HG03442 (cell line): ENCODE measurements around the gene MAN1A2.
A peak's percentile ranks its signal among the peaks of the same experiment; 100 is the strongest.

ENCODE experiments used
- ATAC-seq: cut with Tn5 transposase; IDR thresholded peaks from one replicate; pipeline ENCODE4 v1.9.1; 2021; ENCODE audit warnings: mild to moderate bottlenecking, moderate library complexity; ENCODE audit not compliant: unreplicated experiment

Gene MAN1A2

DNA sequence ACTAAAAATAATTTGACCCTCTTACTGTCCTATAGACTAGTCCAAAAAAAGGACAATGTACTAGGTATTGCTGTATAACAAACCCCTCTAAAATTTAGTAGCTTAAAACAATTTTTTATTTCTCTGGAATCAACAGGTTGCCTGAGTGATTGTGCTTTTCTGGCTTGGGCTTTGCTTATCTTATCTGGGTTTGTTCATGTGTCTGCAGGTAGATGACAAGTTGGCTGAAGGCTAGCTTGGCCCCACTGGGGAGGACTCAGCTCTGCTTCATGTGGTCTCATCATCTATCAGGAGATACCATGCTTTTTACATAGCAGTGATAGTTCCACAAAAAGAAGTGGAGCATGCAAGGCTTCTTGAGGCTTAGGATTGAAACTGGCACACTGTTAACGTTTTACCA, 114.2 kb downstream of the MAN1A2 start:
- no peak for ATAC-seq

DNA sequence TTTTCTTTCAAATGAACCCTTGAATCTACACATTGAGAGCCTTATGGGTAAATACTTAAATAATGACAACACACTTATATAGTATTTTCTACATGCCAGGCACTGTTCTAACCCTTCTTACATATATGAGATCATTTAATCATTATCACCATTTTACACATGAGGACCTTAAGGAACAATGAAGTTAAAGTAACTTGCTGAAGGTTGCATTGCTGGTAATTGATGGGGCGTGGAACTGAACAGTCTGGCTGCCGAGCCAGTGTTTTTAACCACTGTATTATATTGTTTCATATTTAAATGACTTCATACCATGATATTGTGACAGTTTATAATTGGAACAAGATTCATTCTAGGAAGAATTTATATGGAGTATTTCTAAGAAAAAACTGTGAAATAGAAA, 126.7 kb downstream of the MAN1A2 start:
- no peak for ATAC-seq

DNA sequence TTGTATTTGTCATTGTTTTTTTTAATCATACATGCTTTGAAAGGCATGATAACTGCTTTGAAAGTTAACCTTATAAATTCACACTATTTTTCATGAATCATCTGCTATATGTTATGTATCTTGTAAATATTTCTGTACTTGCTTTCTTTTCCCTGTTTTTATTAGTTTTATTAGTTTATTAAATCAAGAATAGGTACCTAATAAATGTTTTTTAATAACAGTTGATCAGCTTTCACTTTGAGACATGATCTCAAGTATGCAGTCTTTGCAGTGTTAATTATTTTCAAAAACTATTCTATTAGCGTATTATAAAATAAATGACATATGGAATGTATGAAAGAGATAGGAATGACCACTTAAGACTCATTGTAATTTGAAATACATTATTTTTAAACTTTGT, 127.8 kb downstream of the MAN1A2 start:
- ATAC-seq = no peak

DNA sequence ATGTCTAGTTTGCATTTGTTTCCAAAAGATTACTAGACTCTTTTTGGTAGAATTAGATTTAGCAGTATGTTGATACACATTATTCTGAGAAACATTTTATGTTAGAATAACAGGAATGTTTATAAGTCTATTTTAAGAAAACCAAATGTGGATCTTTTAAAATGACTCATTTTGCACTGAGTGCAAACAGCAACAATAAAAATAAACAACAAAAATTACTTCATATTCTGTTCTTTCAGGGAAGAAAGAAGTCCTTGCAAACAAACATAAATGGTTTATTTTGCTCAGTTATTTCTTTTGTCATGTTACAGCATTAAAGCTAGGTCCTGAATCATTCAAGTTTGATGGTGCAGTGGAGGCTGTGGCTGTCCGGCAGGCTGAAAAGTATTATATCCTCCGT, 131.8 kb downstream of the MAN1A2 start:
- ATAC-seq = no peak

DNA sequence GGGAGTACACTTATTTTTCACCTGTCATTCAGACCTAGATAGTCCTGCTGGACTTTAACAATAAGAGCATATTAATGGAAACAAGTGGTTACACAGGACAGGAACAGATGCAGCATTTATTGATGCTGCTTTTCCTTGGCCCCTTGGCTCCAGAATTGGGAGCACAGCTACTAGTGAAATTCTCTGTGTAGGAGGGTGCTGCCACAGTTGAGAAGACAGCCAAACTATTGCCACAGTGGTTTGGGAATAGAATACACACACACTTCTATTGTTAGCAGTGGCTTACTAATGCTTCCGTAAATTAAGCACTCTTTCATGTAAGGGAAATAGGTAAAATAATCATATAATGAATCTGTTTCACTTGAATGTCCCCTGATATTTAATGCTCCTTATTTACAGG, 133.3 kb downstream of the MAN1A2 start:
- no peak for ATAC-seq

DNA sequence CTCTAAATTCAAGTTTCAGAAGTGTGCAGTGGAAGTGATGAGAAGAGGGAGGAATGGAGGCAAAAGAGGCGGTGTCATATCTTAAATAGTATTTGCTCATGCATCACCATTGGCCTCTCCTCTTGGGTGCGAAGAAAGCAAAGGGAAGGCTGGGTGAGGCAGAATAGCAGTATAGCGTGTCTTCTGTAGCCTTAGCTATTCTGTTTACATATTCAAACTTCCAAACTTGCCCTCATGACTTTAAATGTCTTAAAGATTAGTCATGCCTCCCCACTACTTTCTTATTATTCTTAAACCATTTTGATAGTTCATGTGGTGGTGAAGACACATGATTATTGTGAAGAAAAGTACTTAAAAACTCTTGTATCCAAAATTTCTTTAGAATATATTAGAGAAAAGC, 134.0 kb downstream of the MAN1A2 start:
- no peak for ATAC-seq

DNA sequence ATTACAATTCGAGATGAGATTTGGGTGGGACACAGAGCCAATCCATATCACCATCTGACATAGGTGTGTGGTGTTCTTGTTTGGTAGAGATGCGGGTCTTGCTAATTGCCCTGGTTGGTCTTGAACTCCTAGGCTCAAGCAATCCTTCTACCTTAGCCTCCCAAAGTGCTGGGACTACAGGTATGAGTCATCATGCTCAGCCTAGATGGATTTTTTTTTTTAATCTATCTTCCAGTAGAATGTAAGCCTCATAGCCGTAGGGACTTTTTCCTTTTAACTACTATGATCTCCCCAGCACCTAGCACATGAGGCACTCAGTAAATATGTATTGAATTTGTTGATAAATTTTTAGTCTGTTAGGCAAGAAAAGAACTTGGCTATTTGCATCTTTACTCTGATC, 144.0 kb downstream of the MAN1A2 start:
- no peak for ATAC-seq

DNA sequence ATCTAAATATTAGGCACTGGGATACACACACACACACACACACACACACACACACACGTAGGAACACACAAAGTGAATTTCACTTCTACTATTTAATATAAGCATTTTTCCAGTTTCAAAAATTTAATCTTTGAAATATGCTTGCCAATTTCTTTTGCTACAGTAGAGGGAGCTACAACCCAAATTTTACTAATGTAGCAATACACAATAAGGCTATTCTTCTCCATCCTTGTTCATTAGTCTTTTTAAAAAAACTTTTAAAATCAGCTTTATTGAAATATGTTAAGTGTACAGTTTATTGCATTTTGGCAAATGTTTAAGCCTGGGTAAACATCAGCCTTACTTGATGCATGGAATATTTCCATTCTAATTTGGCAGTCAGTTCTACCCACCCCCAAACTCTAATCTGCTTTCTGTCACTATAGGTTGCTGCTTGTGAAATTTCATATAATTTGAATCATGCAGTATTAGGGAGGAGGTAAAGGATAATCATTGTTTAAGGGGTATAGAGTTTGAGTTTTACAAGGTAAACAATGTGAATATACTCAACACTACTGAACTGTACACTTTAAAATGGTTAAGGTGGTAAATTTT, 145.6 kb downstream of the MAN1A2 start:
- no peak for ATAC-seq

DNA sequence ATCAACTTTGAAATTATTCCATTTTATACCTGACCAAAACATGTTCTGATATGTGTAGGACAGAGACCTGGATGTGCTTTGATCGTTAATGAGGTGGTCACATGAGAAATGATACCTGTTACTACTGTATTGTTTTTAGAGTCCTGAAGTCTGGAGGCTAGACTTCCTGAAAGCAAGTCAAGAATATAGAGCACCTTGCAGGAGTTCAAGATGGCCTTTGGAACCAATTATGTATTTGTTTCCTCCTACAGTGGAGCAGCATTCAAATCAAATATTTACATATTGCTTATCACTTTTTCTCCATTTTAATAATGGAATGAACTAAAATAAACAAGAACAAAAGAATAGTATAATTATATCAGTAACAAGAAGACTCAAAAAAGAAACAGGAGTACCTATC, 155.9 kb downstream of the MAN1A2 start:
- no peak for ATAC-seq

DNA sequence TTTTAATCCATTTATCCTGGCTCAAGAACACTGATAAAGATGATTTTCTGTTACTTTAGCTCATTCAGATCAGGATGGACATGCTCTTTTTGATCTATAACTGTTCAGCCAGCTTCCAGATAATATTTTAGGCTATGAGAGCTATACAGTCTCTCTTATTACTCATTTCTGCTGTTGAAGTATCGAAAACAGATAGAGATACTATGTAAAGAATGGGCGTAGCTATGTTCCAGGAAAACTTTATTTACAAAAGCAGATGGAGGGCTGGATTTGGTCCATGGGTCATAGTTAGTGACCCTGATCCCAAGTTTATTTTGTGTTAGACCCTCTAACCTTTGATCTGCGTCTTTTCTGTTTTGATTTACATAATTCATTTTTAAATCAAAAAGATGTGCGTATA, 159.8 kb downstream of the MAN1A2 start:
- ATAC-seq = no peak

DNA sequence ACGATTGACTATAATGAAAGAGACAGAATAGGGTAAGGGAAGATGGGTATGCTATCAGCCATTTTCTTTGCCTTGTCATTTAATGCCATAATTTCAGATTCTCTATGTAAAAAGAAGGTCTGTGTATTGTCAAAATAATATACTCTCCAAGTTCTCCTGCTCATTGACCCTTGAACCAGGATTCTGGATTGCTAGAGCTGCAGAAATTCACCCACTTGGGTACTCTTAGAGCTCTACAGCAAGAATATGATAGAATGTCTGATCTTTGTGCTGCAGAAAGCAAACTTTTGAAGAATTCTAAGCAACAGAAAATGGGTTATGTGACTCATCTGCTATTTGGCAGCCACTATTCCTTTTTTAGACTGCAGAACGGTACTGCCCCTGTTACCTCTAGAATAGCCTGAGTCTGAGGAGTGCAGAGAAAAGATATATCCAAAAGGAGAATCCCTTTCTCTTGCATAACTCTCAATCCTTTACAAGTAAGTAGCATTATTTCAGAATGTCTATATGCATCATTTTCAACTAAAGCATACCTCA, 160.4 kb downstream of the MAN1A2 start:
- no peak for ATAC-seq

DNA sequence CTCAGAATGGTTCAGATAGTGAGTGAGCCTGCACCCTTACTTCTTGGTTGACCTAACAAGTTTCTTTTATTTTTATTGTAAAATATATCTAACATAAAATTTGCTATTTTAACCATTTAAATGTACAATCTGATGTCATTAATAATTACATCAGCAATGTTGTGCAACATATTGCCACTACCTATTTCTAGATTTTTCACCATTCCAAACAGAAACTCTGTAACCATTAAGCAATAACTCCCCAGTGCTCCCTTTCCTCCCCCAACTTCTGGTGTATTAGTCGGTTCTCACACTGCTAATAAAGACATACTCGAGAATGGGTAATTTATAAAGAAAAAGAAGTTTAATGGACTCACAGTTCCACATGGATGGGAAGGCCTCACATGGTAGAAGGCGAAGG, 162.4 kb downstream of the MAN1A2 start:
- no peak for ATAC-seq

DNA sequence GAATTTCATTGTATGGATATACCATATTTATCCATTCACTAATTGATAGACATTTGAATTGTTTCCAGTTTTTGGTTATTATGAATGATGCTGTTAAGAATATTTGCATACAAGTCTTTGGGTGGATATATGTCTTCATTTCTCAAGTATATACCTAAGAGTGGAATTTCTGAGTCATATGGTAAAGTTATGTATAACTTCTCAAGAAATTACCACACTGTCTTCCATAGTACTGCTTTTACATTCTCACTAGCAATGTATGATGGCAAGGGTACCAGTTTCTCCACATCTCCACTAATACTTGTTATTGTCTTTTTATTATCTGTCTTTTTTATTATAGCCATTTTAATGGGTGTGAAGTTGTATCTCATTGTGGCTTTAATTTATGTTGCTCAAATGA, 164.0 kb downstream of the MAN1A2 start:
- ATAC-seq = no peak

DNA sequence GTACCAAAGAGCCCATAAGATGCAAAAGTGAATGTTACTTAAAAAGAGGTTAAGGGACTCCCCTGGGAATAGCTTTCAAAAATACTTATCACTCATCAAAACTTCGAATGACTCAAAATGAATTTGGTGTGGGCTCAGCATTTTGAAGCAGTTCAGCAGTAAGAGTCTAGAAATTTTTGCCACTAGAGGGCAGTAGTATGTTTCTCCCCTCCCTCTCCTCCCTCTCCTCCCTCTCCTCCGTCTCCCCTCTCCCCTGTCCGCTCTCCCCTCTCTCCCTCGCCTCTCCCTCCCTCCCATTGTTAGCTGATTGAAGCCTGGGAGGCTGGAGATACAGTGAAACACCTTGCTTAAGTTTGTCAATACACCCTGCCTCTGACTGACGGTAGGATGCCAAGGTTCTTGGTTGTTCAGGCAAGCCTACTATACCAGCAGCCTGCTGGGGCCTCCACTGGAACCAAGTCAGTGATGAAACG, 167.8 kb downstream of the MAN1A2 start:
- peak; percentile 62 for ATAC-seq

DNA sequence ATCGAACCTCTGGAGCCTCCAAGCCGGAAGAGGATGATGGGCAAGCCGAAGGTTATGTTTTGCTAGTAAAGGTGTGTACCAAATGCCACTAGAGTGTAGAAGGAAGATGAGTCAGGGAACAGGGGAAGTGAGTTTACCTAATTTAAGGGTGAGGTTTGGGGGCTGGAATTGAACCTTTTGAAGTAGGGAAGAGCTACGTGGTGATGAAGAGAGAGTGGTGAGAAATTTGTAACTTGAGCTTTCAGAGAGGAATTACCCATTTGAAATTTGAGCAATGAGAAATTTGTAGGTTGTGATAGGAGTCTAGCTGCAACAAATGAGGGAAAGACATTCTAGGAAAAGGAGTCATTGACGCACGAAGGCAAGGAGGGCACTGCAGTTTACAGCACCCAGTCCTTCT, 168.6 kb downstream of the MAN1A2 start:
- no peak for ATAC-seq

DNA sequence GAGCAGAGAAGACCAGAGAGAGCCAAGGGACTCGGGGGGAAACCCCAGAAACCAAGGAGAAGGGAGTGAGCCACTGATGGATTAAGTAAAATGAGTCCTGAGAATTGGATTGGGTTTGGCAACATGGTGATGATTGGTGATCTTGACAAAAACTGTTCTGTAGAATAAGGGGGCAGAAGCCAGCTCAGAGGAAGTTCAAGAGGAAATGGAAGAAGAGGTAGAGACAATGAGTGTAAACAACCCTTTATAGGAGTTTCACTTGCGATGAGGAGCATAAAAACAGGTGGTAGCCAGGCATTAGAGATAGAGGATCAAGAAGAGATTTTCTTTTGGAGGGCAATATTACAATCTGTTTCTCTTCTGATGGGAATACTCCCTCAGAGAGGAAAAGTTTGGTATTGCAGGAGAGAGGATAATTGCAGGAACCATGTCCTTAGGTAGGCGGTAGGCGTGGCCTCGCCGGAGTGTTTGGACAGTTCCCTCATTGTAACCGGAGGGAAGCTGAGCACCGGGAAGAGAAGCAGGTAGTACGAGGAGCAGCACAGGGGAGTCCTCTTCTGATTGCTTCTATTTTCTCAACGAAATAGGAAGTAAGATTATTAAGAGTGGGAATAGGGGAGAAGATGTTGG, 170.2 kb downstream of the MAN1A2 start:
- no peak for ATAC-seq

DNA sequence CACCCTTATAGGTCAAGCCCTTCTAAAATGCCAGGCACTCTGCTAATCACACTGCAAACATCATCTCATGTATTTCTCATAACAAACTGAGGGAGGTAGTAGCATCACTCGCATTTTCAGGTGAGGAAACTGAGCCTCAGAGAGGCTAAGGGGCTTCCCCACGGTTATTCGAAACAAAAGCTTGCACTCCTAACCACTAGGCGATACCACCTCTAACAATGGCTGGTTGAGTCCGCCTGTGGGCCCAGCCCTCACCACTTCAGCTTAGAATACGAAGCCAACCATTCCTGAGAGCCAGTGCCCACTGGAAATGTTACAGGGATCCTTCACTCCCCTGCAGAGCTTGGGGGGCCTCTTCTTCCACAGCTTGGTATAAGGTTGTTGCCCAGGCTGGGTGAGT, 173.3 kb downstream of the MAN1A2 start:
- no peak for ATAC-seq

DNA sequence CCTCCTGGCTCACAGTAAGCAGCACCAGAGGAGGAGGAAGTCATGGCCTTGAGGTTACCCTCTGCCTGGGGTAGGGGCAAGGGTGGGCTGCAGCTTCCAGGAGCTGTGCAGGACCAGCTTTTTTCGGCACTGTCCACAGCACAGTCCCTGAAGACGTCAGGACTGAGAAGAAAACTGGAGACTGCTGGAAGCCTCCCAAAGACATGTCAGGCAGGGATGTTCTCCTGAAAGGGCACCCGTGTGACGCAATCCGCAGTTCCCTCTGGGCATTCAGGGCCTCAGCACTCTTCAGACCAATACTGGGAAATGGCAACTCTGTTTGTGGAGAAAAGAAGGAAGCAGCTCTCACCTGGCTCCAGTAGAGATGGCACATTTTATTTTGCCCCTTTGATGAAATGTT, 173.8 kb downstream of the MAN1A2 start:
- ATAC-seq = no peak

DNA sequence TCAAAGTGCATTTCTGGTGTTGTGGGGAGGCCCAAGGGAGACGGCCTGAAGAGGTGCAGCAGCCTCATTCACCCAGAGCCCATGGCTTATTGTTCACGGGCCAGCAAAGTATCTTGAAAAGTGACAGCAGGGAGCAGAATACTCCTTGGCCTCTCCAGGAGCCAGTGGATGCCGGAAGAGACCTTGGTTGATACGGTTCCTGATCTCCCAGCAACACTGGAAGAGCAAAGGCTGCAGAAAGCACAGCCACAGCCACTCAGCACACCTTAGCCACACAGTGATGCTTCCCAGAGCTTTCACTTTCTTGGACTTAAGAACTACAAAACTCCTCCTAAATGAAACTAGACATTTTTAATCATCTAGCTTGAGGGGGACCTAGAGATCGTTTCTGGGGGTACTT, 174.3 kb downstream of the MAN1A2 start:
- ATAC-seq = no peak

DNA sequence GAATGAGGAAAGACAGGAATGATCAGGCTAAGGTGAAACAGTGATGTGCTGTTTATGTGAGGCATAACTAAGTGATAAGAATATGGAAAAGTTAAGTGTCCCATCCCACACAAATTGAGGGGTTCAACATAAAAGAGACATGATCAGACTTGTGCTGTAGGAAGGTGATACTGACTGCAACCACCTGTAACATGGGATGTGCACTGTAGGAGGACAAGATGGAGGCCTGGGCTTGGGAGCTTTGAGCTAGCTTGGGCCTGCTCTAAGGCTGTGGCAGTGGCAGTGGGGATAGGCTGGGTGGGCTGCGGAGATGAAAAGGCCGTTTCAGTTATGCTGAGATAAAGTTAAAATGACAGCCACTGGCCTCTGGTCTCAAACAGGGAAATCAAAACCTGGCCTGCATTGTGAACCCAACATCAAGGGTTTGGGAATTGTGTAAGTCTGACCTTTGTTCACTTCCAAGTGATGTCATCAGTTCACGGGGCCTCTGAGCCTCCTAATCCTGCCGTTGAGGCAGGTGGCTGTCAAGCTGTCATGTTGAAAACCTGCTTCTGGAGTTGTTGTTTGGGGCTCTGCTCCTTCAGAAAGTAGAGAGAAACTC, 177.4 kb downstream of the MAN1A2 start:
- no peak for ATAC-seq

DNA sequence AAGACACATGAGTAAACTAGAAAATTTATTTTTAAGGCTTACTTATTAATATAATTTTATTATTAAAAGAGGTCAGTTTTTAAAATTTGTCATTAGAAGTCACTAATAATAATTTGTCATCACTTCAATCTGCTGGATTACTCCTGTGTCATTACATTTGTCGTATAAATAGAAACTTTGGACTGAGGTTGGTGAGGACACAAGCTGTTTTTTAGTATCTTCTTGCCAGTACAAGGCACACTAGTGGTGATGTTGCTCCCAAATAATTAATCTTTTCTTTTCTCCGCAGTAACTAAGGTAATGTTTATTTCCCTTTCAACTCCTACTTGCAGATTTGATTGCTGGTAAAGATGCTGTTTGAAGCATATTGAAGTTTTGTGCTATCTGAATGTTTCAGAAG, 179.2 kb downstream of the MAN1A2 start:
- ATAC-seq = no peak

DNA sequence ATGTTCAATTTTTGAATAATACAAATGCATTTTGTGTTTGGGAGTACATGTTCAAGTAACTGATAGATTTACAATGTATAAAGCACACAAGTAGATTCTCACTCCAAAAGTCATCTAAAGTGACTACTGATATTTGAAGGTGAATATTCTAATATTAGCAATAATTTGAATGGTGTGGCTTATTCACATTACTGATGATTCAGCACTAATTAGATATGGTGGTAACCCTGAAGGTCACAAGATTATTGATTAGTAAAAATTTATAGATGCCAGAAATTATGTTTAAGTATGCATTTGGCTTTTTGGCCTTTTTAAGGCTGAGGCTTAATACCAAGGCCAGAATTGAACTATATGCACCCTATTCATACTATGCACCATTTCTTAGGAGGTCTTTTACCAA, 186.2 kb downstream of the MAN1A2 start:
- no peak for ATAC-seq
